ENCODE data around the gene CLHC1.

GRCh38 chr2:55137024-55137958 lies 94.8 kb downstream of the CLHC1 start:
- TF ChIP-seq POLR2A (IDR thresholded peaks at IDR 0.05) = no peak
- no peak for TF ChIP-seq CTCF (IDR thresholded peaks at IDR 0.05)

Data from suprapubic skin (tissue), 3 donors.